A673 (cell line): Measurements from ENCODE around the gene F2RL3.

Source experiments
- EZH2 ChIP-seq: fragments of 200-600 bp; sonication (generic); IDR thresholded peaks from 2 replicates; pipeline ENCODE4 v1.6.1; 2017; ENCODE audit warnings: borderline replicate concordance, low read depth, mild to moderate bottlenecking, mixed read lengths, antibody characterized with exemption, low read length; ENCODE audit not compliant: poor library complexity, severe bottlenecking
- TF ChIP-seq, protein P1 (sequence below): fragments of 300-800, 200-600 bp; sonication (generic); conservative IDR thresholded peaks from 2 replicates; pipeline ENCODE4 v1.5.1; 2017; ENCODE audit warnings: low read depth, mild to moderate bottlenecking, antibody characterized with exemption, low read length, moderate library complexity, mixed read lengths

DNA sequence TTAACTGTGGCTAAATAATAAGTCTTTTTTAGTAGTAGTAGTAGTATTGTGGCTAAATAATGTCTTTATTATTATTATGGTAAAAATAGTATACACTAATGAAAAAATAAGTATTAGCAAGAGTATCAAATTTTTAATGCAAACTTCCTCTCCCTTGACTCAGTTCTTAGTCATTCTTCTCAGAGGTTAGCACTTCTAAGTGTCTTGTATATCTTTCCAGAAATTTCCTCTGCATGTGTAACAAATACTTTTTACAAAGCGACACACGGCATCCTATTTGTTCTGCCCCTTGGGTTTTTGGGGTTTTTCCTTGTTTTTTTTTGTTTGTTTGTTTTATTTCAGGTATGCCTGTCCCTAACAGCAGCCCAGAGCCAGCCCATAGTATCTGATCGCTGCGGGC, 38.7 kb upstream of the F2RL3 start:
- TF ChIP-seq, protein P1, sequence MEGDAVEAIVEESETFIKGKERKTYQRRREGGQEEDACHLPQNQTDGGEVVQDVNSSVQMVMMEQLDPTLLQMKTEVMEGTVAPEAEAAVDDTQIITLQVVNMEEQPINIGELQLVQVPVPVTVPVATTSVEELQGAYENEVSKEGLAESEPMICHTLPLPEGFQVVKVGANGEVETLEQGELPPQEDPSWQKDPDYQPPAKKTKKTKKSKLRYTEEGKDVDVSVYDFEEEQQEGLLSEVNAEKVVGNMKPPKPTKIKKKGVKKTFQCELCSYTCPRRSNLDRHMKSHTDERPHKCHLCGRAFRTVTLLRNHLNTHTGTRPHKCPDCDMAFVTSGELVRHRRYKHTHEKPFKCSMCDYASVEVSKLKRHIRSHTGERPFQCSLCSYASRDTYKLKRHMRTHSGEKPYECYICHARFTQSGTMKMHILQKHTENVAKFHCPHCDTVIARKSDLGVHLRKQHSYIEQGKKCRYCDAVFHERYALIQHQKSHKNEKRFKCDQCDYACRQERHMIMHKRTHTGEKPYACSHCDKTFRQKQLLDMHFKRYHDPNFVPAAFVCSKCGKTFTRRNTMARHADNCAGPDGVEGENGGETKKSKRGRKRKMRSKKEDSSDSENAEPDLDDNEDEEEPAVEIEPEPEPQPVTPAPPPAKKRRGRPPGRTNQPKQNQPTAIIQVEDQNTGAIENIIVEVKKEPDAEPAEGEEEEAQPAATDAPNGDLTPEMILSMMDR = no peak
- TF ChIP-seq EZH2 = no peak
